ENCODE results near the gene WDR19.

Gene WDR19

DNA sequence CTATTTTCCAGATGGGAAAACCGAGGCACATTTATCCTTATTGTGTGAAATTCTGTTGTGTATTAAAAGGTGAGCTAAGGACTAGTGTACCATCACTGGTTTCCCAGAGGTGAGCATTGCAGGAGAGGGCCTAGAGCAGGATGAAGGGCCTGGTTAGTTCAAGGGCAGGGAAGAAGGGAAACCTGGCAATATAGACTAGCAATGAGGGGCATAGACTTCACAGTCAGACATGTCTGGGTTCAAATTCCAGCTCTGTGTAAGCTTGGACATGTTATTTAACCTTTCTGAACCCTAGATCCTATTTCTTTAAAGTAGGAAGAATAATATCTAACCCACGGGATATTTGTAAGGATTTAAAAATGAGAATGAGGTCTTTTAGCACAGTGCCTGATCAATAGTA lies 50.8 kb downstream of the WDR19 start:
- H3K36me3 Mint-ChIP-seq (ENCODE audit: low read depth): peaks cover 30% of the 10 kb centered on the region

DNA sequence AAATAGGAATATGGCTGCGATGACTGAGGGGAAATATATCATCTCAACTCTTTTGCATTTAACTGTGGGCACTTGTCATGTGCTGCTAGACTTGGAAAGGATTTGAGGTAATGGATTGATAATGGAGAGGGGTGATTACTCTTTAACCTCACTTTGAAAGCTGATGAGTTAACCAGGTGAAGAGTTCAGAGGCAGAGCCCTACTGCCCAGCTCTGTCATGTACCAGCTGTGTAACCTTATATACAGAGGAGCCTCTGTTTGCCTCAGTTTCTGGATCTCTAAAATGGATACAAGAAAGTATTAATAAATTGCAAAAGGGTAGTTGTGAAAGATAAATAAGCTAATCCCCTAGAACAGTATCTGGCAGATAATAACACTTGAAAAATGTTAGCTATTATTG lies 51.5 kb downstream of the WDR19 start:
- no peak overlapping the region for H3K27ac Mint-ChIP-seq
- H3K27me3 Mint-ChIP-seq (ENCODE audit: low read depth, poor library complexity): no peaks in the 10 kb centered on the region
- peaks cover 37% of the 10 kb centered on the region for H3K36me3 Mint-ChIP-seq (ENCODE audit: low read depth)
- TF ChIP-seq, protein P1, sequence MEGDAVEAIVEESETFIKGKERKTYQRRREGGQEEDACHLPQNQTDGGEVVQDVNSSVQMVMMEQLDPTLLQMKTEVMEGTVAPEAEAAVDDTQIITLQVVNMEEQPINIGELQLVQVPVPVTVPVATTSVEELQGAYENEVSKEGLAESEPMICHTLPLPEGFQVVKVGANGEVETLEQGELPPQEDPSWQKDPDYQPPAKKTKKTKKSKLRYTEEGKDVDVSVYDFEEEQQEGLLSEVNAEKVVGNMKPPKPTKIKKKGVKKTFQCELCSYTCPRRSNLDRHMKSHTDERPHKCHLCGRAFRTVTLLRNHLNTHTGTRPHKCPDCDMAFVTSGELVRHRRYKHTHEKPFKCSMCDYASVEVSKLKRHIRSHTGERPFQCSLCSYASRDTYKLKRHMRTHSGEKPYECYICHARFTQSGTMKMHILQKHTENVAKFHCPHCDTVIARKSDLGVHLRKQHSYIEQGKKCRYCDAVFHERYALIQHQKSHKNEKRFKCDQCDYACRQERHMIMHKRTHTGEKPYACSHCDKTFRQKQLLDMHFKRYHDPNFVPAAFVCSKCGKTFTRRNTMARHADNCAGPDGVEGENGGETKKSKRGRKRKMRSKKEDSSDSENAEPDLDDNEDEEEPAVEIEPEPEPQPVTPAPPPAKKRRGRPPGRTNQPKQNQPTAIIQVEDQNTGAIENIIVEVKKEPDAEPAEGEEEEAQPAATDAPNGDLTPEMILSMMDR (IDR thresholded peaks at IDR 0.05): no peak
- H3K4me3 Mint-ChIP-seq: no peak overlapping the region
- no peak for DNase-seq
- H3K9me3 Mint-ChIP-seq: no peaks in the 10 kb centered on the region
- H3K4me1 Mint-ChIP-seq: peaks cover 8% of the 10 kb centered on the region

More for the DNA sequence above, 50.8 kb downstream of the WDR19 start:
- Mint-ChIP-seq H3K27ac (peak overlapping the region; percentile 18), H3K4me1 (peaks cover 8% of the 10 kb centered on the region), H3K4me3 (no peak overlapping the region), H3K9me3 (no peaks in the 10 kb centered on the region), H3K27me3 (ENCODE audit: low read depth, poor library complexity) (no peaks in the 10 kb centered on the region)
- TF ChIP-seq, protein P1 (IDR thresholded peaks at IDR 0.05): no peak
- no peak for DNase-seq

DNA sequence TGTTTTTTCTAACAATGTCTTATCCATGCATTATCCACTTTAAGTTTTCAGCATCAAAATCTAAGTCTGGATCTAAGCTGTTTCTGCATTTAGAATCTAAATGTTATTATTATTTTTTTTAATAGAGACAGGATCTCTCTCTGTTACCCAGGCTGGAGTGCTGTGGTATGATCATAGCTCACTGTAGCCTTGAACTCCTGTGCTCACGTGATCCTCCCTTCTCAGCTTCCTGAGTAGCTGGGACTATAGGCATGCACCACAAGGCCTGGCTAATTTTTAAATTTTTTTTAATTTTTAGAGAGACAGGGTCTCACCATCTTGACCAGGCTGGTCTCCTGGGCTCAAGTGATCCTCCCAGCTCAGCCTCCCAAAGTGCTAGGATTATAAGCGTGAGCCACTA lies 52.7 kb downstream of the WDR19 start:
- no peak for DNase-seq
- no peak overlapping the region for H3K4me3 Mint-ChIP-seq
- peaks cover 2% of the 10 kb centered on the region for H3K4me1 Mint-ChIP-seq
- no peak overlapping the region for H3K27ac Mint-ChIP-seq
- peaks cover 44% of the 10 kb centered on the region for H3K36me3 Mint-ChIP-seq (ENCODE audit: low read depth)
- TF ChIP-seq, protein P1 (IDR thresholded peaks at IDR 0.05): no peak
- no peaks in the 10 kb centered on the region for H3K27me3 Mint-ChIP-seq (ENCODE audit: low read depth, poor library complexity)
- no peaks in the 10 kb centered on the region for H3K9me3 Mint-ChIP-seq

DNA sequence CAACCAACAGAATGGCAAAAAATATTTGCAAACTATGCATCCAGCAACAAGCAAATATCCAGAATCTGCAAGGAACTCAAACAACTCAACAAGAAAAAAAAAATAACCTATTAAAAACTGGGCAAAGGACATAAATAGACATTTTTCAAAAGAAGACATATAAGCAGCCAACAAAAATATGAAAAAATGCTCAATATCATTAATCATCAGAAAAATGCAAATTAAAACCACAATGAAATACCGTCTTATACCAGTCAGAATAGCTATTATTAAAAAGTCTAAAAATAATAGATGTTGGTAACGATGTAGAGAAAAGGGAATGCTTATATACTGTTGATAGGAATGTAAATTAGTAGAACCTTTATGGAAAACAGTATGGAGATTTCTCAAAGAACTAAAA lies 53.4 kb downstream of the WDR19 start:
- no peaks in the 10 kb centered on the region for H3K27me3 Mint-ChIP-seq (ENCODE audit: low read depth, poor library complexity)
- TF ChIP-seq, protein P1 (IDR thresholded peaks at IDR 0.05): no peak
- no peak overlapping the region for H3K4me3 Mint-ChIP-seq
- no peak overlapping the region for H3K27ac Mint-ChIP-seq
- no peaks in the 10 kb centered on the region for H3K4me1 Mint-ChIP-seq
- peaks cover 47% of the 10 kb centered on the region for H3K36me3 Mint-ChIP-seq (ENCODE audit: low read depth)
- DNase-seq: no peak
- no peaks in the 10 kb centered on the region for H3K9me3 Mint-ChIP-seq

DNA sequence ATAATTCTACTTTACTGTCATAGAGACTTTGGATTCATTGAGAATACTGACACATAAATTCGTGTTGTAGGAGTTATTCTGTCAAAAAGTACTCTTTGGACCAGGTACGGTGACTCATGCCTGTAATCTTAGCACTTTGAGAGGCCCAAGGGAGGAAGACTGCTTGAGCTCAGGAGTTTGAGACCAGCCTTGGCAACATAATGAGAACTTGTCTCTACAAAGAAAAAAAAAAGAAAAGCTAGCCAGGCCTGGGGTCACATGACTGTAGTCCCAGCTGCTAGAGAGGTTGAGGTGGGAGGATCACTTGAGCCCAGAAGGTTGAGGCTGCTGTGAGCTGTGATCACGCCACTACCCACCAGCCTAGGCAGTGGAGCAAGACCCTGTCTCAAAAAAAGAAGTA lies 54.9 kb downstream of the WDR19 start:
- no peak for DNase-seq
- Mint-ChIP-seq H3K4me3 (no peak overlapping the region), H3K36me3 (ENCODE audit: low read depth) (peaks cover 60% of the 10 kb centered on the region), H3K27me3 (ENCODE audit: low read depth, poor library complexity) (no peaks in the 10 kb centered on the region), H3K27ac (no peak overlapping the region), H3K4me1 (no peaks in the 10 kb centered on the region), H3K9me3 (no peaks in the 10 kb centered on the region)
- TF ChIP-seq, protein P1 (IDR thresholded peaks at IDR 0.05): no peak

DNA sequence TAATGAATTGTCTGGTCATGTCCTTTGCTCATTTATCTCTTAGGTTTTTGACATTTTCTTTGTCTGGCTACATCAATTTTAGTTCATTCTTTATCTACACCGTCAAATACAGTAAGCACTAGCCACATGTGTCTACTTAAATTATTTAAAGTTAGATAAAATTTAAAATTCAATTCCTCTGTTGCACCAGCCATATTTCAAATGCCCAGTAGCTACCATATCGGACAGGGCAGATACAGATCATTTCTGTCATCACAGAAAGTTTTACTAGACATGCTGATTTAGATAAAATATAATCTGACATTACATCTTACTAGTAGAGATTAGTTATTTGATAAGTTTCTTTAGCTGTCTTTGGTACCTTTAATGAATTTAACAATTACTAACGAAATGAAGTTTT lies 61.1 kb downstream of the WDR19 start:
- DNase-seq: no peak
- Mint-ChIP-seq H3K4me1 (no peaks in the 10 kb centered on the region), H3K4me3 (no peak overlapping the region), H3K27me3 (ENCODE audit: low read depth, poor library complexity) (no peaks in the 10 kb centered on the region), H3K9me3 (peaks cover 34% of the 10 kb centered on the region), H3K36me3 (ENCODE audit: low read depth) (peaks cover 88% of the 10 kb centered on the region), H3K27ac (no peak overlapping the region)
- TF ChIP-seq, protein P1 (IDR thresholded peaks at IDR 0.05): no peak

Measured in nephron progenitor cell (in vitro differentiated cells).